ENCODE measurements around the gene IFT43.

The IFT43 gene

GRCh38 chr14:76083796-76084765 is 98.5 kb downstream of the IFT43 start:
- DNase-seq, result no peak

GRCh38 chr14:76085358-76085757 is 99.8 kb downstream of the IFT43 start:
- DNase-seq, result no peak

DNA sequence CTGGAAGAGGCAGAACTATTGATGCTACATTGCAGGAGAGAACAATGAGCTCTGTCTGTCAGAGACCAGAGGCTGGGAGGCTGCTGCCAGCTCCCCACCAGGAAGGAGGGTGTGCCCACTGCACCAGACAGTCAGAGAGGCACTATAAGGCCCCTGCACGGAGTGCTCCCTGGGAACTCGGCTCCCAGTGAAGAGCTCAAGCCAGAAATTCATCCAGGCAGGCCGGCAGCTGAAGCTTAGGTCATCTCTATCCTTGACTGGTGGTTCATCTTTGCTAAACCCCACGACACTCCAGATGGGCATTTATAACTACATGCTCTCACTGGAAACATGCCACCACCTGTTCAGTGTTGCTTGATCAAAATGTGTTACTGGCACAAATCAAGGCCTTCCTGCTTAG is 101.1 kb downstream of the IFT43 start:
- no peak for DNase-seq

DNA sequence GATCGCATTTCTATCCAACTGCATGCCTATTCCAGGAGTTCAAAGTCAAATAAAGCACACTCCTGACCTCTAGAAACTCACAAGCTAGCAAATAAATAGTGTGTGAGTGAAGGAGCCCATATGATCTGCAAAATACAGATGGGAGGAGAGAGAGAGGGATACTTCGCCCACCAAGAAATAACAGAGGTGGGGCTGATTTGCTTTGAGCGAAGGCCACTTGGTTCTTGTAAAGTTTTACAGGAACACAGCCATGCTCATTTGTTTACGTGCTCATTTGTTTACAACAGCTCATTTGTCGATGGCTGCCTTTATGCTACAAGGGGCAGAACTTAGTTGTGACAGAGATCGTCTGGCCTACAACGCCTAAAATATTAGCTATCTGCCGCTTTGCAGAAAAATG is 102.8 kb downstream of the IFT43 start:
- DNase-seq, result no peak

GRCh38 chr14:76088771-76089571 is 103.4 kb downstream of the IFT43 start:
- DNase-seq, result no peak

GRCh38 chr14:76089575-76089974 is 104.0 kb downstream of the IFT43 start:
- DNase-seq, result no peak

DNA sequence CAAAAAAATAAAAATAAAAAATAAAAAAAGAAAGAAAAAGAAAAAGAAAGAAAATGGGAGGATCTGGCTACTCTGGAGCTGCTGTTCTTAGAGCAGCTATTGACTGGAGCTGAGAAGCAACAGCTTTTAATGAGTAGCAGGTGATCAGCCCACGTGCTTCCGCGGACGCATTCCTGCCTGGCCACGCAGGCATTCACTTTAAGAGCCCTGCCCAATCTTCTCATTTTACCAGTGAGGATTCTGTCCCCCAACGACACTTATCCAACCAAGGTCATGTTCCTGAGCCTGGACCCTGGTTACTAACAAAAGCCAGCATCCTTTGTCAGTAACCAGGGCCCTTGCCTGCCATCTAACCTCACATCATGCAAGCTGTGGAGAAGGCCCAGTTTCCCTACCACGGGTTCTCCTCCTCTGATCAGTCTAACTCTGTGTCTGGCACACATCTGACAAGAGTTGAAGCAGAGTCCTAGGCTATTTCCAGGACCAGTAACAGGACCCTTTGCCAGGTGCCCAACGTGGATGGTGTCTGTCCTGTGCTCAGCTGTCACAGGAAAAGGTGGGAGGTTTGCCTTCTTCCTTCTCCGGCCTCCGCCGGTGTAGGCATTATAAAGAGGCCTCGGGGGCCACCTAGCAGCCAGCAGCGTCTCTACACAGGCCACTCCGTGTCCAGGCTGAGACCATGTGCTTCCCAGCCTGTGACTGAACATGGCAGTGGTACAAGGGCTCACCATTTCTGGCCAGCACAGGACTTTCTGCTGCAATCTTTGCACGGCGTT is 105.2 kb downstream of the IFT43 start:
- DNase-seq, result no peak

DNA sequence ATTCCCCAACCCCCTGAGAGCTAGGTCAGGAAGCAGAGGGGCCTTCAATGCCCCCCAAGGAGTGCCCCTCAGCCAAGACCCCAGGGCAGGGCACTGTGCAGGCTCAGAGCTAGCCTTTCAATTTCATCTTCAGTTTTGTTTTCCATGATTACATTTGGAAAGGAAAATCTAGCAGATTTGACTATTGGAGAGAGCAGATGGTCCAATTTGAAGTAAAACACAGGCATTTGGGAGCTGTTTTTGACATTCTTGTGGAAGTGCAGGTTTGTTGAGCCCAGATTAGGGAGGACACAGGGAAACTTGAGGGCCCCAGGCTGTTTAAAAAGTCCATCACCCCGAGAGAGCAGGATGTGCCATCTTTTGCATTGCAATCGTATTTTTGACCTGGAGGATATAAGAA is 107.5 kb downstream of the IFT43 start:
- no peak for DNase-seq

GRCh38 chr14:76096257-76096656 is 110.7 kb downstream of the IFT43 start:
- no peak for DNase-seq

DNA sequence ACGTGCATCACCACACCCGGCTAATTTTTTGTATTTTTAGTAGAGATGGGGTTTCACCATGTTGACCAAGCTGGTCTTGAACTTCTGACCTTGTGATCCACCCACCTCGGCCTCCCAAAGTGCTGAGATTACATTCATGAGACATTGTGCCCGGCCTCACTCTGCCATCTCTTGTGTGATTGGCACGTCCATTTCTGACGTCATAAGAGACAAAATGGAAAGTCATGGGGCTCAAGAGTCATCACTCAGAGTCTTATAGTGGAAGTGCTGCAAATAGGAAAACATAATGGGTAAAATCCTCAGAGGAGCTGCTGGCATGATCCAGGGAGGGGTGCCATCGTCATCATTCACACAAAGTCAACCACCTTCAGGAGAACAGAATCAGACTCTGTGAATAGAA is 112.0 kb downstream of the IFT43 start:
- DNase-seq, result no peak

DNA sequence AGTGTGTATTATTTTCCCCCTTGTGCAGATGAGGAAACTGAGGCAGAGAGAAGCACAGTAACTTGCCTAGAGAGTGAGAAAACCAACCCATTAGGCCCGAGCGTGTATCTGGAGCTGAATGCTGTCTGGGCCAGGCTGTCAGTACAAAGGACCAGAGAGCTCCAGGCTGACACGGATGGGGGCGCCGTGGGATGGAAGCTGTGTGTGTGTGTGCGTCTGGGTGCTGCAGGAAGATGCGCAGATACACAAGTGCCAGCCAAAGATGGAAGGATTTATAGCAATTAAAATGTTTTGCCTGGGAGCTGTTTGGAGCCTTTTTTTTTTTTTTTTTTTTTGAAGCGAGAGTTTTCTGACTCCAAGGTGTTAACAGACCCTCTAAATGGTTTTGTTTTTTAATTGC is 112.5 kb downstream of the IFT43 start:
- no peak for DNase-seq

- DNase-seq, result no peak
Measured at GRCh38 chr14:76098916-76099675, 113.5 kb downstream of the IFT43 start.

GRCh38 chr14:76100236-76100635 is 114.7 kb downstream of the IFT43 start:
- DNase-seq, result no peak

DNA sequence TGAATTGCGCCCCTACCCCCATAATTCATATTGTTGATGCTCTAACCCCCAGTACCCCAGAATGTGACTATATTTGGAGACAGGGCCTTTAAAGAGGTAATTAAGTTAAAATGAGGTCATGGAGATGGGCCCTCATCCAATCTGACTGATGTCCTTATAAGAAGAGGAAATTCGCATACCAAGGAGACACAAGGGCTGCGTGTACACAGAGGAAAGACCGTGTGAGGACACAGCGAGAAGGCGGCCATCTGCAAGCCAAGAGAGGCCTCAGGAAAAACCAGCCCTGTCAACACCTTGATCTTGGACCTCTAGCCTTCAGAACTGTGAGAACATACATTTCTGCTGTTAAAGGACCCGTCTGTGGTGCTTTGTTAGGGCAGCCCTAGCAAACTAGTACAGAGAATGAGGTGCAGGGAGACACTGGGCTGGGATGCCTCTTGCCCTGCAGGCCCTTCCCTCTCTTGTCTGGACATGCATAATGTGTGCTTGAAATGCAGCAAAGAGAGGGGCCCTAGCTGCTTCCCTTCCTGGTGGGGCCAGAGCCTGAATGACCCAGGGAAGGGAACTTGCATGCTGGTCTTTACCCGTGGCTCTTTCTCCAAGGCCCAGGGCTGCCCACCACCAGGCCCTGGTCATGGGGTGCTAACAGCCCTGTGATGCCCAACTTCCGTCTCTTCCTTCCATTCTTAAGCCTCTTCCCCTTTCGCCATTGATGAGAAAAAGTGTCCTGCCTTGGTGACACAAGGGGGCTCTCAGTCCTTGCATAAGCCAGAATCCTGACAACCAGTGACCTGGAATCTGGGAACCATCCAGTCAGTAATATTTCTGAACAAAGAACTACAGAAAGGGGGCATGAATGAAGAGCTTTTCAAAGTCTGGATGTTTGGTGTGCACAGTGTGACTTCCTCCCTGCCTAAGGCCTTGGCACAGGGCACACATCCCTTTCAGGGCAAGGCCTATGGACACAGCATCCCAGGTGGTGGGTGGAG is 116.1 kb downstream of the IFT43 start:
- DNase-seq, result no peak

DNA sequence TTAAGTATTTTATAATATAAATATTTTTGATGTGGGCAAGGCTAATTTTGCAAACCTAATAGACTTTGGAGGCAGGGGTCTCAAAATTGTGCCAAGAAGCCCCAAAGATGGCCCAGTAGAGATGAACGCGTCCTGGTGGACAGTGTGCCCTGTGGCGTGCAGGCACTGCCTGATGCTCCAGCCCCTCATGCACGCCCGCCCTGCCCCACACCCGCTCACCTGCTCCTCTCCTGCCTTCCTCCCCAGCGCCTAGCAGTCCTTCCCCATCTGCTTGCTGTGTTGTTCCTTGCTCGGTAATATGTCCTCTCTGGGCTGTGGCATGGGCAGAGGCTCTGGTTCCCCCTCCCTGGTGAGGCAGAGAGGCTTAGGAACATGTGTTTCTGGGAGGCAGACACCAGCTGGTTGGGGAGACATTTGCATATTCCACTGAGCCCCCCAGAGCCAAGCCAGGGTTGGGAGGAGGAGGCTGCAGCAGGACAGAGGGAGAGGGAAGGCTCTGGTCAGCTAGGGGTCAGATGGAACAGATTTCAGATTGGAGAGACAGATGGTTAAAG is 119.3 kb downstream of the IFT43 start:
- no peak for DNase-seq

- no peak for DNase-seq
Measured at GRCh38 chr14:76106188-76106587, 120.6 kb downstream of the IFT43 start.

- DNase-seq, result no peak
Measured at GRCh38 chr14:76109087-76109880, 123.7 kb downstream of the IFT43 start.

- no peak for DNase-seq
Measured at GRCh38 chr14:76112889-76113624, 127.5 kb downstream of the IFT43 start.

- no peak for DNase-seq
Measured at GRCh38 chr14:76113691-76114090, 128.1 kb downstream of the IFT43 start.

Data from COR-L47 (cell line).